Measurements from ENCODE around the gene COG5. TPM values are rescaled to one million over a fixed set of nuclear protein-coding genes. Genes with fewer than 3 reads are reported as not detected.

Gene COG5
- total and polyA plus RNA-seq, 10 of the 15 experiments (the other 5 are each of a cell fraction or from before 2014, with no cell fraction given): 5.5 to 27.9 (median 15.6) TPM

- DNase-seq (ENCODE audit: low read depth, low spot score): no peak
- ChIA-PET CTCF (interaction anchor here (1.0 to 2.8 kb wide), 6 partner anchors 10 to 232 kb away, joined by 3 to 18 read pairs (median 6); no protein-coding TSS in a partner anchor), POLR2A (no interaction called here), RAD21 (ENCODE audit: unreplicated experiment) (no interaction called here), SMC1A (ENCODE audit: uncharacterized antibody, unreplicated experiment) (interaction anchor here (1.2 to 1.3 kb wide), 2 partner anchors 126 to 236 kb away, joined by 3 read pairs; no protein-coding TSS in a partner anchor)
- Histone ChIP-seq H3K9ac (ENCODE audit: control insufficient read depth, insufficient read depth, low read length) (no peak overlapping the region), H3K4me1 (ENCODE audit: control insufficient read depth, insufficient read depth, low read length) (no peaks in the 10 kb centered on the region), H3K79me2 (ENCODE audit: control insufficient read depth, insufficient read depth, low read length) (no peaks in the 10 kb centered on the region), H2AFZ (ENCODE audit: control insufficient read depth, low read depth, low read length) (no peak overlapping the region), H4K20me1 (ENCODE audit: control insufficient read depth, insufficient read depth) (no peaks in the 10 kb centered on the region), H3K4me3 (no peak overlapping the region), H3K36me3 (ENCODE audit: control insufficient read depth in 2 of 2, insufficient read depth in 2 of 2, low read length in 1 of 2) (no peaks in the 10 kb centered on the region), H3K27ac (ENCODE audit: control insufficient read depth, insufficient read depth) (no peak overlapping the region), H3K4me2 (ENCODE audit: control insufficient read depth, insufficient read depth) (no peak overlapping the region), H3K9me3 (replicated peaks; ENCODE audit: control insufficient read depth, insufficient read depth, low read length) (no peaks in the 10 kb centered on the region), H3K27me3 (replicated peaks in 1 of 2; ENCODE audit: control insufficient read depth in 2 of 2, insufficient read depth in 2 of 2, low read length in 1 of 2) (no peaks in the 10 kb centered on the region)
- TF ChIP-seq E4F1 (IDR thresholded peaks at IDR 0.05; ENCODE audit: borderline replicate concordance, partially characterized antibody) (no peak), ETV6 (conservative IDR thresholded peaks at IDR 0.05 in 1 of 2, IDR thresholded peaks at IDR 0.05 in 1 of 2; ENCODE audit: borderline replicate concordance in 1 of 2, low read depth in 1 of 2) (no peak), YY1 (IDR thresholded peaks at IDR 0.05; ENCODE audit: low read depth, low read length) (no peak), SMC3 (IDR thresholded peaks at IDR 0.05; ENCODE audit: borderline replicate concordance, low read length) (no peak), NKRF (conservative IDR thresholded peaks at IDR 0.05) (no peak), MYC (IDR thresholded peaks at IDR 0.05; ENCODE audit: insufficient read depth, insufficient read length, insufficient replicate concordance, low read length, severe bottlenecking) (no peak), ZNF384 (IDR thresholded peaks at IDR 0.05; ENCODE audit: borderline replicate concordance, low read depth, low read length) (no peak), NRF1 (conservative IDR thresholded peaks at IDR 0.05; ENCODE audit: low read depth, low read length) (no peak), BMI1 (IDR thresholded peaks at IDR 0.05; ENCODE audit: borderline replicate concordance) (no peak), ZNF217 (IDR thresholded peaks at IDR 0.05) (no peak)
- intact Hi-C loops (cut with micrococcal nuclease; ENCODE audit: unreplicated experiment) (no loop called here), in situ Hi-C loops (cut with MboI) (no loop called here)
- BruUV-seq (replicated peaks): no TSS peak
- ATAC-seq: no peak
- 100% methylated on average over 4 of the region's 4 CpGs for WGBS (ENCODE audit: insufficient coverage, insufficient replicate concordance, low lambda C conversion rate, missing lambda C conversion rate)
- FAIRE-seq: no peak
Measured at GRCh38 chr7:107383203-107383602, 180.5 kb downstream of the COG5 start.
